Loucy (cell line): ENCODE measurements around the gene SLC25A21.

ENCODE experiments used
- EZH2phosphoT487 ChIP-seq: fragments of 200-600 bp; IDR thresholded peaks from 2 replicates; pipeline ENCODE4 v1.6.1; 2018; ENCODE audit warnings: antibody characterized with exemption, mild to moderate bottlenecking, moderate library complexity, borderline replicate concordance
- TF ChIP-seq, protein P1 (sequence below): fragments of 200-600 bp; sonication (generic); conservative IDR thresholded peaks from 2 replicates; pipeline ENCODE4 v1.5.1; 2014; ENCODE audit warnings: mild to moderate bottlenecking, antibody characterized with exemption, low read length

- TF ChIP-seq, protein P1, sequence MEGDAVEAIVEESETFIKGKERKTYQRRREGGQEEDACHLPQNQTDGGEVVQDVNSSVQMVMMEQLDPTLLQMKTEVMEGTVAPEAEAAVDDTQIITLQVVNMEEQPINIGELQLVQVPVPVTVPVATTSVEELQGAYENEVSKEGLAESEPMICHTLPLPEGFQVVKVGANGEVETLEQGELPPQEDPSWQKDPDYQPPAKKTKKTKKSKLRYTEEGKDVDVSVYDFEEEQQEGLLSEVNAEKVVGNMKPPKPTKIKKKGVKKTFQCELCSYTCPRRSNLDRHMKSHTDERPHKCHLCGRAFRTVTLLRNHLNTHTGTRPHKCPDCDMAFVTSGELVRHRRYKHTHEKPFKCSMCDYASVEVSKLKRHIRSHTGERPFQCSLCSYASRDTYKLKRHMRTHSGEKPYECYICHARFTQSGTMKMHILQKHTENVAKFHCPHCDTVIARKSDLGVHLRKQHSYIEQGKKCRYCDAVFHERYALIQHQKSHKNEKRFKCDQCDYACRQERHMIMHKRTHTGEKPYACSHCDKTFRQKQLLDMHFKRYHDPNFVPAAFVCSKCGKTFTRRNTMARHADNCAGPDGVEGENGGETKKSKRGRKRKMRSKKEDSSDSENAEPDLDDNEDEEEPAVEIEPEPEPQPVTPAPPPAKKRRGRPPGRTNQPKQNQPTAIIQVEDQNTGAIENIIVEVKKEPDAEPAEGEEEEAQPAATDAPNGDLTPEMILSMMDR: no peak
- TF ChIP-seq EZH2phosphoT487: no peak
These were observed 509.6 kb downstream of the SLC25A21 start for GRCh38 chr14:36662543-36663403.
